ENCODE measurements around the gene ACTRT2. TPM values are rescaled to one million over a fixed set of nuclear protein-coding genes. Genes with fewer than 3 reads are reported as not detected.
A peak's percentile ranks its signal among the peaks of the same experiment; 100 is the strongest.

Gene ACTRT2
- polyA plus RNA-seq, 1 donor: not detected

GRCh38 chr1:3003039-3003940 lies 18.0 kb upstream of the ACTRT2 start:
- H3K4me3 ChIP-seq (ENCODE audit: low read length): no peak overlapping the region
- no peaks in the 10 kb centered on the region for H3K4me1 ChIP-seq (ENCODE audit: control insufficient read depth, insufficient read depth, low read length)
- H3K36me3 ChIP-seq (ENCODE audit: control insufficient read depth, insufficient read depth, low read length): no peaks in the 10 kb centered on the region
- no CpG with 5 or more reads among the region's 32 CpGs for WGBS (ENCODE audit: insufficient coverage, low lambda C conversion rate)
- peaks cover 8% of the 10 kb centered on the region for H3K9me3 ChIP-seq (ENCODE audit: control insufficient read depth, low read depth, low read length)
- H3K27me3 ChIP-seq (ENCODE audit: control insufficient read depth, insufficient read depth, low read length): peaks cover 11% of the 10 kb centered on the region
- H3K27ac ChIP-seq (ENCODE audit: low read length): no peak overlapping the region
- DNase-seq: no peak

- no CpG with 5 or more reads among the region's 10 CpGs for WGBS (ENCODE audit: insufficient coverage, low lambda C conversion rate)
- H3K27me3 ChIP-seq (ENCODE audit: control insufficient read depth, insufficient read depth, low read length): peaks cover 9% of the 10 kb centered on the region
- H3K4me1 ChIP-seq (ENCODE audit: control insufficient read depth, insufficient read depth, low read length): no peaks in the 10 kb centered on the region
- no peak for DNase-seq
- H3K27ac ChIP-seq (ENCODE audit: low read length): no peak overlapping the region
- H3K9me3 ChIP-seq (ENCODE audit: control insufficient read depth, low read depth, low read length): peaks cover 11% of the 10 kb centered on the region
- no peaks in the 10 kb centered on the region for H3K36me3 ChIP-seq (ENCODE audit: control insufficient read depth, insufficient read depth, low read length)
- no peak overlapping the region for H3K4me3 ChIP-seq (ENCODE audit: low read length)
Observed at GRCh38 chr1:3003941-3004270, 17.4 kb upstream of the ACTRT2 start.

- Histone ChIP-seq H3K4me3 (ENCODE audit: low read length) (no peak overlapping the region), H3K27ac (ENCODE audit: low read length) (no peak overlapping the region), H3K9me3 (ENCODE audit: control insufficient read depth, low read depth, low read length) (peaks cover 11% of the 10 kb centered on the region), H3K36me3 (ENCODE audit: control insufficient read depth, insufficient read depth, low read length) (no peaks in the 10 kb centered on the region), H3K4me1 (ENCODE audit: control insufficient read depth, insufficient read depth, low read length) (no peaks in the 10 kb centered on the region), H3K27me3 (ENCODE audit: control insufficient read depth, insufficient read depth, low read length) (peaks cover 9% of the 10 kb centered on the region)
- no CpG with 5 or more reads among the region's 20 CpGs for WGBS (ENCODE audit: insufficient coverage, low lambda C conversion rate)
- no peak for DNase-seq
Observed at GRCh38 chr1:3004285-3005205, 16.7 kb upstream of the ACTRT2 start.

- no peak overlapping the region for H3K27ac ChIP-seq (ENCODE audit: low read length)
- peaks cover 11% of the 10 kb centered on the region for H3K9me3 ChIP-seq (ENCODE audit: control insufficient read depth, low read depth, low read length)
- DNase-seq: no peak
- H3K4me3 ChIP-seq (ENCODE audit: low read length): no peak overlapping the region
- no peaks in the 10 kb centered on the region for H3K36me3 ChIP-seq (ENCODE audit: control insufficient read depth, insufficient read depth, low read length)
- no peaks in the 10 kb centered on the region for H3K4me1 ChIP-seq (ENCODE audit: control insufficient read depth, insufficient read depth, low read length)
- WGBS (ENCODE audit: insufficient coverage, low lambda C conversion rate): no CpG with 5 or more reads among the region's 8 CpGs
- H3K27me3 ChIP-seq (ENCODE audit: control insufficient read depth, insufficient read depth, low read length): peaks cover 6% of the 10 kb centered on the region
Observed at GRCh38 chr1:3005771-3006170, 15.5 kb upstream of the ACTRT2 start.

GRCh38 chr1:3007298-3008147 lies 13.7 kb upstream of the ACTRT2 start:
- Histone ChIP-seq H3K27ac (ENCODE audit: low read length) (no peak overlapping the region), H3K36me3 (ENCODE audit: control insufficient read depth, insufficient read depth, low read length) (no peaks in the 10 kb centered on the region), H3K9me3 (ENCODE audit: control insufficient read depth, low read depth, low read length) (peaks cover 11% of the 10 kb centered on the region), H3K27me3 (ENCODE audit: control insufficient read depth, insufficient read depth, low read length) (peaks cover 6% of the 10 kb centered on the region), H3K4me3 (ENCODE audit: low read length) (no peak overlapping the region), H3K4me1 (ENCODE audit: control insufficient read depth, insufficient read depth, low read length) (peaks cover 2% of the 10 kb centered on the region)
- DNase-seq: no peak
- WGBS (ENCODE audit: insufficient coverage, low lambda C conversion rate): 100% methylated on average over 1 of the region's 4 CpGs

- Histone ChIP-seq H3K4me3 (ENCODE audit: low read length) (no peak overlapping the region), H3K36me3 (ENCODE audit: control insufficient read depth, insufficient read depth, low read length) (no peaks in the 10 kb centered on the region), H3K4me1 (ENCODE audit: control insufficient read depth, insufficient read depth, low read length) (peaks cover 5% of the 10 kb centered on the region), H3K9me3 (ENCODE audit: control insufficient read depth, low read depth, low read length) (peaks cover 11% of the 10 kb centered on the region), H3K27me3 (ENCODE audit: control insufficient read depth, insufficient read depth, low read length) (peaks cover 6% of the 10 kb centered on the region), H3K27ac (ENCODE audit: low read length) (no peak overlapping the region)
- DNase-seq: no peak
- WGBS (ENCODE audit: insufficient coverage, low lambda C conversion rate): no CpG with 5 or more reads among the region's 6 CpGs
Observed at GRCh38 chr1:3009021-3009420, 12.2 kb upstream of the ACTRT2 start.

- no CpG with 5 or more reads among the region's 2 CpGs for WGBS (ENCODE audit: insufficient coverage, low lambda C conversion rate)
- Histone ChIP-seq H3K36me3 (ENCODE audit: control insufficient read depth, insufficient read depth, low read length) (no peaks in the 10 kb centered on the region), H3K27me3 (ENCODE audit: control insufficient read depth, insufficient read depth, low read length) (peaks cover 10% of the 10 kb centered on the region), H3K27ac (ENCODE audit: low read length) (no peak overlapping the region), H3K9me3 (ENCODE audit: control insufficient read depth, low read depth, low read length) (peaks cover 11% of the 10 kb centered on the region), H3K4me3 (ENCODE audit: low read length) (no peak overlapping the region), H3K4me1 (ENCODE audit: control insufficient read depth, insufficient read depth, low read length) (peaks cover 5% of the 10 kb centered on the region)
- DNase-seq: no peak
Observed at GRCh38 chr1:3009556-3009955, 11.7 kb upstream of the ACTRT2 start.

- DNase-seq: no peak
- peaks cover 5% of the 10 kb centered on the region for H3K4me1 ChIP-seq (ENCODE audit: control insufficient read depth, insufficient read depth, low read length)
Observed at GRCh38 chr1:3011127-3011526, 10.1 kb upstream of the ACTRT2 start.

GRCh38 chr1:3011631-3012455 lies 9.4 kb upstream of the ACTRT2 start:
- Histone ChIP-seq H3K4me3 (ENCODE audit: low read length) (no peak overlapping the region), H3K27ac (ENCODE audit: low read length) (no peak overlapping the region), H3K27me3 (ENCODE audit: control insufficient read depth, insufficient read depth, low read length) (peaks cover 17% of the 10 kb centered on the region), H3K36me3 (ENCODE audit: control insufficient read depth, insufficient read depth, low read length) (no peaks in the 10 kb centered on the region), H3K4me1 (ENCODE audit: control insufficient read depth, insufficient read depth, low read length) (peaks cover 5% of the 10 kb centered on the region), H3K9me3 (ENCODE audit: control insufficient read depth, low read depth, low read length) (peaks cover 11% of the 10 kb centered on the region)
- DNase-seq: peak in 1 of 2 donors; percentile 4
- WGBS (ENCODE audit: insufficient coverage, low lambda C conversion rate): no CpG with 5 or more reads among the region's 46 CpGs

More at GRCh38 chr1:3011127-3011526, 10.1 kb upstream of the ACTRT2 start:
- Histone ChIP-seq H3K9me3 (ENCODE audit: control insufficient read depth, low read depth, low read length) (peaks cover 11% of the 10 kb centered on the region), H3K27me3 (ENCODE audit: control insufficient read depth, insufficient read depth, low read length) (peaks cover 15% of the 10 kb centered on the region), H3K27ac (ENCODE audit: low read length) (no peak overlapping the region), H3K4me3 (ENCODE audit: low read length) (no peak overlapping the region), H3K36me3 (ENCODE audit: control insufficient read depth, insufficient read depth, low read length) (no peaks in the 10 kb centered on the region)
- 100% methylated on average over 1 of the region's 10 CpGs for WGBS (ENCODE audit: insufficient coverage, low lambda C conversion rate)

Data from large intestine (tissue), 3 donors.